ENCODE data around the gene TUBB4A.
A peak's percentile ranks its signal among the peaks of the same experiment; 100 is the strongest.

Gene TUBB4A

DNA sequence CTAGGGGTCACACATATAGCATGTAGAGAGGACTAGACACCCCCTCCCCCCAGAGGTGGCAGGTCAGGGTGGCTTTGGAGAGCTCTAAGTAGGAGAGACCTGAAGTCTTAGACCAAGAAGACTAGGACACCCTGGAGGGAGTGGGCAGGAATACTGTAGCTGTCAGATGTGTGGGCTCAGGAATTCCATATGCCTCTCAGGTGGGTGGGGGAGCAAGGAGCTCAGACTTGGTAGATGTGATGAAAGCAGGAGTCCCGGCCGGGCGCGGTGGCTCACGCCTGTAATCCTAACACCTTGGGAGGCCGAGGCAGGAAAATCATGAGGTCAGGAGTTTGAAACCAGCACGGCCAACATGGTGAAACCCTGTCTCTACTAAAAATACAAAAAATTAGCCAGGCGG is 36.4 kb downstream of the TUBB4A start:
- DNase-seq: no peak

DNA sequence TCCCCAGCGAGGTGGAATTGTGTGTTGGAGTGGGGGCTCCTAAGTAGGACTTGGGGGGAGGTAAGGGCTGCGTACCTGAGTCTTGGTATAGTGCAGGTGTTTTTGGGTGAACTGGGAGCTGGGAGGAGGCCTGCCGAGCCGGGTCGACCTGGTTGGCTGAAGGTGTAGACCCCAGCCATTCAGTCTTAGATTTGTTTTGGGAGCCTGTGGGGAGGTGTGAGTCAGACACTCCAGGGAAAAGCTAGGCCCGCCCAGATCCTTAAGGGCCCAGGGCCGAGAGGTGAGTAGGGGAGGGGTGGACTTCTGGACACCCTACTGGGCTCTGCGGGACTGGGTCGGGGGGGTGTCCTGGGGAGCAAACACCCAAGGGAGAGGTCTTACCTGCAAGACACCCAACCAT is 37.1 kb downstream of the TUBB4A start:
- no peak for DNase-seq

GRCh38 chr19:6464070-6464873 is 37.8 kb downstream of the TUBB4A start, which contains the start of gene CRB3:
Gene CRB3, plus strand, starts transcription at chr19:6464271. Its CDS starts 431 bp downstream, at chr19:6464702.
- DNase-seq: no peak

GRCh38 chr19:6460099-6460884 is 41.8 kb downstream of the TUBB4A start:
- DNase-seq: peak; percentile 98

DNA sequence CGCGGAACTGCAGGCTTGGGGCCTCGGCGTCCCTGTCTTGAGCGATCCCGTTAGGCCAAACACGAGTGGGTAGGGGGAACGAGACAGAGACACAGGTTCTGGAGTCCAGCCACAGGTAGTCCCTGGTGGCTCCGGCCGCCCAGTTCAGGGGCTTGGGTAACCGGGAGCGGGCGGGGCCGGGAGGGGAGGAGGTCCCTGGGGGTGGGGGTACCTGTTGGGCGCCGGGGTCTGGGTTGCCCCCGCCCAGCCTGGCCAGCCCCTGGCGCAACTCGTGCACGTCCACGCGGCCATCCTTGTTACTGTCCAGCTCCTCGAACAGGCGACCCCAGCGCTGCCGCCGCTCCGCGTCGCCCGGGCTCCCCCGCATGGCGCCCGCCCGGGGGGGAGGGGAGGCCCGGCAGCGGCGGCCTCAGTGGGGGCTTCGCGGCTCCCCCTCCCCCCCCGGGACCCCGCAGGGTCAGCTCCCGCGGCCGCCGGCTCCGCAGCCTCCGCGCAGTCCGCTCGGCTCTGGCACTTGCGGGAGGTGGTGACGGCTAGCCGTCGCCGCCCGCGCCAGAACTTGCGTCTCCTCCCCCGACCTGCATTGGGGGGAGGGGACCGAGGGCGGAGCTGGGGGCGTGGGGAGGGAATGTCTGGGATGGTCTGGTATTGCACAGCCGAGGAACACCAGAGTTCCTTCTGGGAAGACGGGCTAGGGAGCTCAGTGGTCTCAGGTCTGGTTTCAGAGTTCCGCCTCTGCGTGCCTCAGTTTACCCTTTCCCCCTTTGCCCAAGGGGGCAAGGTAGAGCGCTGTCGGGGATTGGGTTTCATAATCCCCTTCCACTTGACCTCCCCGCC is 42.6 kb downstream of the TUBB4A start, which contains the start of gene SLC25A23:
Gene SLC25A23 (minus strand): TSS at position 531 of the 837 bp plus-strand sequence. CDS start 164 bp downstream, at position 367.
- peak; percentile 90 for DNase-seq

DNA sequence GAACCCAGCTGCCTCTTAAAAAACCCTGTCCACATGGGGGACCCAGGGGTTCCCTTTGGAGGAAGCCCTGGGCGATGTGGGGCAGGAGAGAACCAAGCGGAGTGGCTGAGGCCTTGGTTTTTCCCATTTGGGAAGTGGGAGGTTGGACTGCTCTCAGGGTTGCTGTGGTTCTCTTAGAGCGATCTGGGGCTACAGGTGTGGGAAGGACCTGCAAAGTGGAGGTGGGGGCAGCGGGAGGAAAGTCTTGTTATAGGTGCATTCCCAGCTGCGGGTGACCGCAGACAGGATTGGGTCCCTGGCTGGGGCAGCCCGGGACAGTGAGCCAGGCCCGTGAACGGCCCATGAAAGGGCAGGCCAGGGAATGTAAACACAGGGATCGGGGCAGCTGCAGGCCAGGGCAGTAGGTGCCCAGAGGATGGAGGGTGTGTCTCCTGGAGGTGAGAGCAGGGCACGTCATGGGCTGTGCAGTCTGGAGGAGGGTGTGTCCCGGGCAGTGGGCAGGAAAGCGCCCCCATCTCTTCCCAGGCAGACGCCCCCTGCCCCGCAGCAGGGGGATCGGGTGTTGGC is 43.3 kb downstream of the TUBB4A start:
- no peak for DNase-seq

DNA sequence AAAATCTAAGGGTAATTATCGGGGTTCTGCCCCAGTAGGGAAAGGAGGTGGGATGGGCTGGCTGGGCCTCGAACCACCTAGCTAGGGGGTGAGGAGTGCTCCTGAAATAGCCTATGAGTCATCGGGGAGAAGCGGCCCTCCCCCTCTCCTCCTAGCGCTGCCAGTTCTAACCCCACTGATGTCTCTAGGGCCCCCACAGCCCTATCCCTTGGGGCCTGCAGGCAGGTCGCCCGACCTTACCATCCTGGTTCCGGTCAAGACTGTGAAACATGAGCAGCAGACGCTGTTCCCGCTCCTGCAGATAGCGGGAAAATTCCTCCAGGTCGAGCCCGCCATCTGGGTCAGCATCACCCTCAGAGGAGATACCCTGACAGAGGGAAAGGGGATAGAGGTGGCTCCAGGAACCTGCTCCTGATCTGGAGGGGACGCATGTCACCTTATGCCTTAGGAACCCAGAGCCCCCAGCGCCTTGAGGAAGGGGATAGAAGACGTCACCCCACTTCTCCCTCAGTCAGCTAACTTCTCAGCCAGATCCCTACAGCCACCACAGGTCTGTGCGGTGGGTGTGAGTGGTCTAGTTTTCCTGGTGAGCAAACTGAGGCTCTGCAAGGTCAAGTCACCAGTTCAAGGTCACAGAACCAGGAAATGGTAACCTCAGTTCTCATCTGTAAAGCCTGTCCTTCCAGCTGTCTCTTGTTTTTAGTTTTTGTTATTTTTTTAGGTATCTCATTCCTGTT is 44.0 kb downstream of the TUBB4A start:
- no peak for DNase-seq

- DNase-seq: no peak
These were observed 46.2 kb downstream of the TUBB4A start for GRCh38 chr19:6455924-6456323.

DNA sequence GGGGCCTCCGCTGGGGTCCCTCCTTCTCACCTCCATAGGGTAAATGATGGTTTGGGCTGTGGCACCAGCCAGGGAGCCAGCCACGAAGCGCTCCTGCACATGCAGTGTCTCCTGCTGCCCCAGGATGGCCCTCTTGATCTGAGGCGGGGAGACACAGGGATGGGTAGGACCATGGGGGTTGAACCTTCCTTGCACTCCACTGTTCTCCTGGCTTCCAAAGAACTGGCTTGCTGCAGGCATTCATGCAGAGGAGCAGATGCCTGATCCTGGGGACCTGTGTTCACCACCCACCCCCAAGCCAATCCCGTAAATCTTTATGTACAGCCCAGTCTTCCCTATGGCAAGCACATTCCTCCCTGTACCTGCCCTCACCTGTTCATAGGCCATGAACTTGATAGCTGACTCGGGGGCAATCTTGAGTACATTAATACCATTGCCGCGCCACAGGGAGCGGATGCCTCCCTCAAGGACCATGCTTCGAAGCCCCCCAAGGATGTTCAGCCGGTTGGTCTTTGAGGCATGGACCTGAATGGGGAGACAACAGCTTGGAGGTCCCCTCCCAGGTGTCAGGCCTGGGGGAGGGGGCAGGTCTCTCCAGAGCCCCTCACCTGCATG is 48.1 kb downstream of the TUBB4A start:
- DNase-seq: no peak

DNA sequence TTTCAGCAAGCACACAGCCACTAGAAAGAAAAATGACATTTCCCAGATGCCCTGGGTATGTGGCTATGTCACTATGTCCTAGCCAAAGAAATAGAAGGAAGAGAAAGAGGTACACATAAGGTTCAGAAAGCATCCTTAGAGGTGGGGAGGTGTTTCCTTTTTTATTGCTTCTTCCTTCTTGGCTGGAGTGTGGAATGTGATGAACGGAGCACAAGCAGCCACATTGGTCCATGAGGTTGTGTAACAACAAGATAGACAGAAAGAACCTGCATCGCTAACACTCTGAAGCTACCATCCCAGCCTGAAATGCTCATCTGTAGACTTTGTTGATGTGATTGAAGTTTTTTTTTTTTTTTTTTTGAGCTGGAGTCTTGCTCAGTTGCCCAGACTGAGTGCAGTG is 49.2 kb downstream of the TUBB4A start:
- DNase-seq: no peak

- no peak for DNase-seq
These were observed 49.9 kb downstream of the TUBB4A start for GRCh38 chr19:6452223-6452614.

GRCh38 chr19:6451583-6452222 is 50.4 kb downstream of the TUBB4A start:
- no peak for DNase-seq

DNA sequence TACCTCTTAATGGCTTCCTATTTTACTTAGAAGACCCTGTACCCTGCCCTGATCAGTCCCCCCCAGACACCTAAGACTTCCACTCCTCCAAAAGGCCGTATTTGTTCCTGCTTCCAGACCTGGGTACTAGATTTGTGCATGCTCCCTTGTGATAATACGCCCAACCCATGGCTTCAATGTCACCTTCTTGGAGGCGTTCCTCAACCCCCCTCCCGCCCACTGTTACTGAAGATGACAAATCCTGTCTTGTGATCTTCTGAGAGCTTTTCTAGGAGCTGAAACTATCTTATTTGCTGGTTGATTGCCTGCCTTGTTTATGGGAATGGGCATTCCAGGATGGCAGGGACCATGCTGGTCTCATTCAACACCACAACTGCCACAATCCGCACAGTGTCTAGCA is 51.9 kb downstream of the TUBB4A start:
- no peak for DNase-seq

DNA sequence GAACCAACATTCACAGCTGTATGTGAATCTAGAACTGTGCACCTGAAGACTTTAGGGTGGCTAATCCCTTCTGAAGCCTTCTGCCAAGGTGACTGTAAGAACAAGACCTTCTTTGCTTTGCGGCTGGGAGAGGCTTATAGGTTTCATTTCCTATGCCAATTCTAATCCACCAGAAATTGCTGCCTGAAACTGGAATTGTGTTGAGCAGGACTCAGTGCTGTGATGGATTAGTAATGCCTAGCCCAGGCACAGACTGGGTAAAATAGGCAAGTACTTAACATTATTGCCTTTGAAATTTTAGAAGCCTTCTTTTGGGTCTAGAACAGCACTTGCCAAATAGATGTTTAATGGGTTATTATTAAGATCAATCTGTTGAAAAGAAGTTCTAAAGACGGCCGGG is 54.1 kb downstream of the TUBB4A start:
- DNase-seq: no peak

- DNase-seq: no peak
These were observed 55.7 kb downstream of the TUBB4A start for GRCh38 chr19:6446452-6446851.

Measured in right hindlimb (tissue), 1 donor.